ENCODE measurements around the gene LSAMP. TPM values are rescaled to one million over a fixed set of nuclear protein-coding genes. Genes with fewer than 3 reads are reported as not detected.

LSAMP gene
- polyA plus RNA-seq, 2 of the 4 experiments (the other 2 are of a cell fraction) = 0.12 to 0.53 TPM

- Histone ChIP-seq H3K9me3 (no peaks in the 10 kb centered on the region), H3K4me3 (no peak overlapping the region), H3K4me1 (no peaks in the 10 kb centered on the region), H3K27ac (no peak overlapping the region), H3K4me2 (no peak overlapping the region)
- no peak for TF ChIP-seq NFE2L2 (conservative IDR thresholded peaks at IDR 0.05; ENCODE audit: low read length)
- TF ChIP-seq GATA3 (IDR thresholded peaks at IDR 0.05; ENCODE audit: borderline replicate concordance) = no peak
- no peak for TF ChIP-seq POLR2AphosphoS2 (conservative IDR thresholded peaks at IDR 0.05; ENCODE audit: low read length)
- no peak for TF ChIP-seq NPAS2 (CRISPR knock-in tag; IDR thresholded peaks at IDR 0.05; ENCODE audit: borderline replicate concordance)
- no peak for TF ChIP-seq FOSL2 (IDR thresholded peaks at IDR 0.05)
- no peak for TF ChIP-seq FOSL2 (CRISPR knock-in tag; IDR thresholded peaks at IDR 0.05)
- TF ChIP-seq KDM5A (IDR thresholded peaks at IDR 0.05) = no peak
- TF ChIP-seq CHD2 (IDR thresholded peaks at IDR 0.05; ENCODE audit: low read length, partially characterized antibody) = no peak
- no peak for TF ChIP-seq MAZ (IDR thresholded peaks at IDR 0.05; ENCODE audit: borderline replicate concordance, low read depth, low read length)
- TF ChIP-seq ELK1 (IDR thresholded peaks at IDR 0.05; ENCODE audit: low read depth, low read length) = no peak
- ATAC-seq (no peak), DNase-seq (ENCODE audit: low read depth in 1 of 2, low spot score in 1 of 2) (no peak), FAIRE-seq (no peak)
- under 1% methylated on average over 4 of the region's 4 CpGs for WGBS (ENCODE audit: missing lambda C conversion rate)
- CTCF ChIA-PET = no interaction called here
- POLR2A ChIA-PET = no interaction called here
Observed at GRCh38 chr3:116281313-116282143, 163.8 kb downstream of the LSAMP start.

- FAIRE-seq (no peak), ATAC-seq (no peak), DNase-seq (ENCODE audit: low read depth in 1 of 2, low spot score in 1 of 2) (no peak)
- Histone ChIP-seq H3K27ac (no peak overlapping the region), H3K4me3 (no peak overlapping the region), H3K4me2 (no peak overlapping the region), H3K4me1 (no peaks in the 10 kb centered on the region), H3K9me3 (no peaks in the 10 kb centered on the region)
- TF ChIP-seq MYC (IDR thresholded peaks at IDR 0.05; ENCODE audit: borderline replicate concordance, low read length) (no peak), ZFP36 (IDR thresholded peaks at IDR 0.05; ENCODE audit: borderline replicate concordance, partially characterized antibody) (no peak), ZSCAN20 (CRISPR knock-in tag; IDR thresholded peaks at IDR 0.05) (no peak), CEBPB (IDR thresholded peaks at IDR 0.05) (no peak), HOXA7 (CRISPR knock-in tag; IDR thresholded peaks at IDR 0.05) (no peak), USF2 (IDR thresholded peaks at IDR 0.05) (no peak), NPAS2 (CRISPR knock-in tag; IDR thresholded peaks at IDR 0.05; ENCODE audit: borderline replicate concordance) (no peak), FOSL2 (IDR thresholded peaks at IDR 0.05) (no peak), FOSL2 (CRISPR knock-in tag; IDR thresholded peaks at IDR 0.05) (no peak)
- WGBS (ENCODE audit: missing lambda C conversion rate) = 1% methylated on average over 5 of the region's 5 CpGs
- CTCF ChIA-PET = no interaction called here
- POLR2A ChIA-PET = no interaction called here
Observed at GRCh38 chr3:116280130-116280740, 165.1 kb downstream of the LSAMP start.

- POLR2A ChIA-PET = no interaction called here
- Histone ChIP-seq H3K4me2 (no peak overlapping the region), H3K27ac (no peak overlapping the region), H3K4me1 (no peaks in the 10 kb centered on the region), H3K9me3 (no peaks in the 10 kb centered on the region), H3K4me3 (no peak overlapping the region)
- CTCF ChIA-PET = interaction anchor here (1.0 kb wide), 1 partner anchor 10 kb away, joined by 4 read pairs; no protein-coding TSS in a partner anchor
- no peak for ATAC-seq
- no peak for FAIRE-seq
- DNase-seq (ENCODE audit: low read depth in 1 of 2, low spot score in 1 of 2) = no peak
- TF ChIP-seq POLR2AphosphoS2 (conservative IDR thresholded peaks at IDR 0.05; ENCODE audit: low read length) (no peak), JUN (IDR thresholded peaks at IDR 0.05) (no peak), POLR2A (IDR thresholded peaks at IDR 0.05; ENCODE audit: low read length) (no peak), ZFP36 (IDR thresholded peaks at IDR 0.05; ENCODE audit: borderline replicate concordance, partially characterized antibody) (no peak), ZSCAN20 (CRISPR knock-in tag; IDR thresholded peaks at IDR 0.05) (no peak), KDM5A (IDR thresholded peaks at IDR 0.05) (no peak), SMC3 (IDR thresholded peaks at IDR 0.05) (no peak), HOXA7 (CRISPR knock-in tag; IDR thresholded peaks at IDR 0.05) (no peak), MAFK (IDR thresholded peaks at IDR 0.05; ENCODE audit: partially characterized antibody) (no peak), BCL3 (IDR thresholded peaks at IDR 0.05) (no peak)
- 12% methylated on average over 3 of the region's 3 CpGs for WGBS (ENCODE audit: missing lambda C conversion rate)
Observed at GRCh38 chr3:116276675-116277074, 168.6 kb downstream of the LSAMP start.
